ENCODE measurements around the gene LRRC7.

LRRC7 gene

GRCh38 chr1:69528376-69528775 is 39.3 kb upstream of the LRRC7 start:
- no peak for DNase-seq (ENCODE audit: extremely low read depth, low read depth)
- no peak for TF ChIP-seq CTCF (IDR thresholded peaks at IDR 0.05; ENCODE audit: low read depth, low read length)

- DNase-seq (ENCODE audit: extremely low read depth, low read depth), result no peak
- no peak for TF ChIP-seq CTCF (IDR thresholded peaks at IDR 0.05; ENCODE audit: low read depth, low read length)
These were observed 34.4 kb upstream of the LRRC7 start for GRCh38 chr1:69533343-69533742.

- TF ChIP-seq CTCF (IDR thresholded peaks at IDR 0.05; ENCODE audit: low read depth, low read length), result no peak
- DNase-seq (ENCODE audit: extremely low read depth, low read depth), result no peak
These were observed 32.9 kb upstream of the LRRC7 start for GRCh38 chr1:69534829-69535228.

GRCh38 chr1:69535490-69535889 is 32.2 kb upstream of the LRRC7 start:
- DNase-seq (ENCODE audit: extremely low read depth, low read depth), result no peak
- TF ChIP-seq CTCF (IDR thresholded peaks at IDR 0.05; ENCODE audit: low read depth, low read length), result no peak

GRCh38 chr1:69540052-69540451 is 27.7 kb upstream of the LRRC7 start:
- no peak for DNase-seq (ENCODE audit: extremely low read depth, low read depth)
- no peak for TF ChIP-seq CTCF (IDR thresholded peaks at IDR 0.05; ENCODE audit: low read depth, low read length)

GRCh38 chr1:69551476-69552324 is 16.0 kb upstream of the LRRC7 start:
- DNase-seq (ENCODE audit: extremely low read depth, low read depth), result no peak
- TF ChIP-seq CTCF (IDR thresholded peaks at IDR 0.05; ENCODE audit: low read depth, low read length), result no peak

- DNase-seq (ENCODE audit: extremely low read depth, low read depth), result no peak
- TF ChIP-seq CTCF (IDR thresholded peaks at IDR 0.05; ENCODE audit: low read depth, low read length), result no peak
These were observed 14.0 kb upstream of the LRRC7 start for GRCh38 chr1:69553726-69554125.

All from AG09319 (cell line).